HEK293 (cell line): ENCODE data around the gene SOS2.

Experiments
- CTCF ChIA-PET: fragments of 350-600 bp; formaldehyde crosslinking; extraction: SDS; loops from one replicate; lab custom pipeline; 2021; ENCODE audit warnings: antibody characterized with exemption; lab: Yijun Ruan, JAX
- POLR2A ChIA-PET: fragments of 300-600 bp; formaldehyde crosslinking; extraction: SDS; loops from one replicate; lab custom pipeline; 2020; ENCODE audit warnings: antibody characterized with exemption, inconsistent platforms; lab: Yijun Ruan, JAX
- H3K27ac ChIP-seq: fragments of 200-500 bp; sonication (Bioruptor generic); 2 replicates; pipeline ENCODE4 v1.5.1; 2014; ENCODE audit warnings: low read depth, low read length, control low read depth, inconsistent platforms; ENCODE audit errors: extremely low read depth
- H3K36me3 ChIP-seq, 2 experiments: fragments of 200-500 bp in 1 of 2; sonication (Bioruptor generic) in 1 of 2; 1 replicate in 1 of 2; 2 replicates in 1 of 2; pipeline ENCODE4 v1.5.1; 2014 to 2017; ENCODE audit warnings: inconsistent platforms in 2 of 2, low read length in 2 of 2; ENCODE audit not compliant: control insufficient read depth in 2 of 2, insufficient read depth in 1 of 2
- H3K4me1 ChIP-seq: fragments of 200-500 bp; sonication (Bioruptor generic); 2 replicates; pipeline ENCODE4 v1.5.1; 2014; ENCODE audit warnings: mild to moderate bottlenecking, low read length, inconsistent platforms; ENCODE audit not compliant: control insufficient read depth, insufficient read depth
- H3K4me3 ChIP-seq: 2 replicates; pipeline ENCODE4 v1.5.1; 2011; ENCODE audit warnings: low read depth, mild to moderate bottlenecking, control low read depth, low read length, moderate library complexity
- H3K9me3 ChIP-seq: fragments of 200-500 bp; sonication (Bioruptor generic); 2 replicates; pipeline ENCODE4 v1.5.1; 2014; ENCODE audit warnings: low read depth, low read length, inconsistent platforms; ENCODE audit not compliant: control insufficient read depth, insufficient read depth
- FEZF1 ChIP-seq: fragments of 450-650 bp; formaldehyde crosslinking; IDR thresholded peaks from 2 replicates; pipeline ENCODE4 v1.5.1; 2016; ENCODE audit warnings: missing biosample characterization, missing genetic modification characterization
- GFI1B ChIP-seq: fragments of 450-650 bp; formaldehyde crosslinking; IDR thresholded peaks from 2 replicates; pipeline ENCODE4 v1.5.1; 2016; ENCODE audit warnings: missing biosample characterization, missing genetic modification characterization
- GLIS1 ChIP-seq: fragments of 450-650 bp; formaldehyde crosslinking; IDR thresholded peaks from 2 replicates; pipeline ENCODE4 v1.5.1; 2016; ENCODE audit warnings: missing biosample characterization, missing genetic modification characterization
- KLF7 ChIP-seq: fragments of 450-650 bp; formaldehyde crosslinking; IDR thresholded peaks from 2 replicates; pipeline ENCODE4 v1.5.1; 2016; ENCODE audit warnings: missing biosample characterization, missing genetic modification characterization, borderline replicate concordance
- KLF9 ChIP-seq: fragments of 450-650 bp; formaldehyde crosslinking; IDR thresholded peaks from 2 replicates; pipeline ENCODE4 v1.5.1; 2016; ENCODE audit warnings: missing biosample characterization, missing genetic modification characterization, low read depth
- RBAK ChIP-seq: fragments of 450-650 bp; formaldehyde crosslinking; IDR thresholded peaks from 2 replicates; pipeline ENCODE4 v1.5.1; 2016; ENCODE audit warnings: missing biosample characterization, missing genetic modification characterization
- SALL2 ChIP-seq: fragments of 450-650 bp; formaldehyde crosslinking; IDR thresholded peaks from 2 replicates; pipeline ENCODE4 v1.5.0; 2017; ENCODE audit warnings: missing biosample characterization, mild to moderate bottlenecking, missing genetic modification characterization, borderline replicate concordance
- SP2 ChIP-seq: fragments of 450-650 bp; formaldehyde crosslinking; IDR thresholded peaks from 2 replicates; pipeline ENCODE4 v1.5.1; 2016; ENCODE audit warnings: missing biosample characterization, missing genetic modification characterization
- ZFP3 ChIP-seq: fragments of 450-650 bp; formaldehyde crosslinking; IDR thresholded peaks from 2 replicates; pipeline ENCODE4 v1.5.1; 2016; ENCODE audit warnings: low read depth, missing biosample characterization, missing genetic modification characterization
- ZNF112 ChIP-seq: fragments of 450-650 bp; formaldehyde crosslinking; IDR thresholded peaks from 2 replicates; pipeline ENCODE4 v1.5.0; 2017; ENCODE audit warnings: missing biosample characterization, missing genetic modification characterization
- ZNF121 ChIP-seq: fragments of 450-650 bp; formaldehyde crosslinking; IDR thresholded peaks from 2 replicates; pipeline ENCODE4 v1.5.1; 2016; ENCODE audit warnings: missing biosample characterization, missing genetic modification characterization
- ZNF155 ChIP-seq: fragments of 450-650 bp; formaldehyde crosslinking; IDR thresholded peaks from 2 replicates; pipeline ENCODE4 v1.5.1; 2016; ENCODE audit warnings: missing biosample characterization, missing genetic modification characterization
- ZNF202 ChIP-seq: fragments of 450-650 bp; formaldehyde crosslinking; IDR thresholded peaks from 2 replicates; pipeline ENCODE4 v1.5.1; 2016; ENCODE audit warnings: missing biosample characterization, missing genetic modification characterization, borderline replicate concordance
- ZNF223 ChIP-seq: fragments of 450-650 bp; formaldehyde crosslinking; IDR thresholded peaks from 2 replicates; pipeline ENCODE4 v1.5.1; 2016; ENCODE audit warnings: missing biosample characterization, missing genetic modification characterization
- ZNF350 ChIP-seq: fragments of 450-650 bp; formaldehyde crosslinking; IDR thresholded peaks from 2 replicates; pipeline ENCODE4 v1.5.0; 2017; ENCODE audit warnings: missing biosample characterization, mild to moderate bottlenecking, missing genetic modification characterization
- ZNF394 ChIP-seq: fragments of 450-650 bp; formaldehyde crosslinking; IDR thresholded peaks from 2 replicates; pipeline ENCODE4 v1.5.1; 2016; ENCODE audit warnings: missing biosample characterization, missing genetic modification characterization, mild to moderate bottlenecking, moderate library complexity, borderline replicate concordance
- ZNF501 ChIP-seq: fragments of 450-650 bp; formaldehyde crosslinking; IDR thresholded peaks from 2 replicates; pipeline ENCODE4 v1.5.1; 2016; ENCODE audit warnings: missing biosample characterization, missing genetic modification characterization
- ZNF514 ChIP-seq: fragments of 450-650 bp; formaldehyde crosslinking; IDR thresholded peaks from 2 replicates; pipeline ENCODE4 v1.5.1; 2016; ENCODE audit warnings: missing biosample characterization, missing genetic modification characterization
- ZNF555 ChIP-seq: fragments of 450-650 bp; formaldehyde crosslinking; conservative IDR thresholded peaks from 2 replicates; pipeline ENCODE4 v1.5.1; 2017; ENCODE audit warnings: missing biosample characterization, mild to moderate bottlenecking, missing genetic modification characterization, inconsistent platforms
- ZNF585B ChIP-seq: fragments of 450-650 bp; formaldehyde crosslinking; IDR thresholded peaks from 2 replicates; pipeline ENCODE4 v1.5.1; 2016; ENCODE audit warnings: missing biosample characterization, missing genetic modification characterization
- ZNF629 ChIP-seq: fragments of 450-650 bp; formaldehyde crosslinking; IDR thresholded peaks from 2 replicates; pipeline ENCODE4 v1.5.1; 2017; ENCODE audit warnings: missing biosample characterization, missing genetic modification characterization
- ZNF747 ChIP-seq: fragments of 450-650 bp; formaldehyde crosslinking; IDR thresholded peaks from 2 replicates; pipeline ENCODE4 v1.5.1; 2016; ENCODE audit warnings: missing biosample characterization, missing genetic modification characterization
- ZNF76 ChIP-seq: fragments of 450-650 bp; formaldehyde crosslinking; IDR thresholded peaks from 2 replicates; pipeline ENCODE4; 2016; ENCODE audit warnings: low read depth, missing biosample characterization, missing genetic modification characterization, borderline replicate concordance
- ZNF830 ChIP-seq: fragments of 450-650 bp; IDR thresholded peaks from 2 replicates; pipeline ENCODE4 v1.5.0; 2018; ENCODE audit warnings: missing biosample characterization, missing genetic modification characterization, low read depth, mild to moderate bottlenecking, moderate library complexity
- ZNF837 ChIP-seq: fragments of 450-650 bp; formaldehyde crosslinking; IDR thresholded peaks from 2 replicates; pipeline ENCODE4 v1.5.1; 2016; ENCODE audit warnings: missing biosample characterization, missing genetic modification characterization
- TF ChIP-seq, protein P1 (sequence below): fragments of 450-650 bp; formaldehyde crosslinking; IDR thresholded peaks from 2 replicates; pipeline ENCODE4; 2016; ENCODE audit warnings: missing biosample characterization, missing genetic modification characterization
- TF ChIP-seq, protein P2 (sequence below): fragments of 450-650 bp; formaldehyde crosslinking; IDR thresholded peaks from 2 replicates; pipeline ENCODE4 v1.5.1; 2016; ENCODE audit warnings: missing biosample characterization, missing genetic modification characterization

Gene SOS2

DNA sequence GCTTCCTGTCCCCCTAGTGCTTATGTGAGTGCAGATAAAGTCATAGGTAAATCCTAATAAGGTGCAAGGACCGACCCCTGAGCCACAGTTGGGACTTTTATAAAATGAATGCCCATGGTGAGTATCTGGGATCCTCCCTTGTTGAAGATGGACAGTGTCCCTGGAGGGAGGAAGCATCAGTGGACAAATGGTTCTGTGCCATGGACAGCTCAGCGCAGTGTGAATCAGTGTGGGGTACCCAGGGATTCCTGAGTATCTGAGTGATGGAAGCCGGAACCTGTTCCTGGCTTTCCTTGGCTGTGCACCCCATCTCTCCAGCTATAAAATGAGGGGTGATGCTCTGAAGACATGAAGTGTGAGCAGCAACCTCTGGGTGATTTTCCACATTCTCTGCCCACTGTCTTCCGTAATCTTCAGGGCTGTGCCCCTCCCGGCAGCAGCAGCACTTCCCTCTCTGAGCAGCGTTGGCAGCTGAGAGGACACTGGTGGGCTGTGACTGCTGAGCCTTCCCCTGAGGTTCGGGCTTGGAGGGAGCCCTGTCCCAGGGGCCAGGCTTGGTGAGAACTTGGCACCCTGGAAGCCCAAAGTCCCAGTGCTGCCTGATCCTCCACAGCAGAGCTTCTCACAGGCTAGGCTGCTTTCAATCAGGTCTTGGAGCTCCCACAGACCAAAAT lies 140.0 kb downstream of the SOS2 start:
- TF ChIP-seq SP2 (tag by site-specific recombination) (no peak), FEZF1 (tag by site-specific recombination) (no peak), ZNF514 (tag by site-specific recombination) (no peak), KLF7 (no peak), KLF9 (tag by site-specific recombination) (no peak), ZNF585B (tag by site-specific recombination) (no peak), ZNF223 (tag by site-specific recombination) (no peak), ZNF155 (tag by site-specific recombination) (no peak), ZNF121 (tag by site-specific recombination) (no peak), ZNF555 (tag by site-specific recombination) (no peak), ZNF350 (no peak), ZNF76 (no peak), ZNF629 (tag by site-specific recombination) (no peak), RBAK (no peak)
- TF ChIP-seq, protein P1, sequence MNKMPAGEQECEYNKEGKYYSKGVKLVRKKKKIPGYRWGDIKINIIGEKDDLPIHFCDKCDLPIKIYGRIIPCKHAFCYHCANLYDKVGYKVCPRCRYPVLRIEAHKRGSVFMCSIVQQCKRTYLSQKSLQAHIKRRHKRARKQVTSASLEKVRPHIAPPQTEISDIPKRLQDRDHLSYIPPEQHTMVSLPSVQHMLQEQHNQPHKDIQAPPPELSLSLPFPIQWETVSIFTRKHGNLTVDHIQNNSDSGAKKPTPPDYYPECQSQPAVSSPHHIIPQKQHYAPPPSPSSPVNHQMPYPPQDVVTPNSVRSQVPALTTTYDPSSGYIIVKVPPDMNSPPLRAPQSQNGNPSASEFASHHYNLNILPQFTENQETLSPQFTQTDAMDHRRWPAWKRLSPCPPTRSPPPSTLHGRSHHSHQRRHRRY (tag by site-specific recombination) = no peak
- Histone ChIP-seq H3K27ac (no peak overlapping the region), H3K36me3 (peaks cover 0 to 5% of the 10 kb centered on the region in 2 experiments; a peak in 1 of 3 replicates), H3K4me3 (no peak overlapping the region), H3K4me1 (no peaks in the 10 kb centered on the region), H3K9me3 (no peaks in the 10 kb centered on the region)
- CTCF ChIA-PET = interaction anchor here (0.6 to 1.5 kb wide), 4 partner anchors 13 to 229 kb away, joined by 3 to 7 read pairs (median 4); no protein-coding TSS in a partner anchor
- POLR2A ChIA-PET = no interaction called here

DNA sequence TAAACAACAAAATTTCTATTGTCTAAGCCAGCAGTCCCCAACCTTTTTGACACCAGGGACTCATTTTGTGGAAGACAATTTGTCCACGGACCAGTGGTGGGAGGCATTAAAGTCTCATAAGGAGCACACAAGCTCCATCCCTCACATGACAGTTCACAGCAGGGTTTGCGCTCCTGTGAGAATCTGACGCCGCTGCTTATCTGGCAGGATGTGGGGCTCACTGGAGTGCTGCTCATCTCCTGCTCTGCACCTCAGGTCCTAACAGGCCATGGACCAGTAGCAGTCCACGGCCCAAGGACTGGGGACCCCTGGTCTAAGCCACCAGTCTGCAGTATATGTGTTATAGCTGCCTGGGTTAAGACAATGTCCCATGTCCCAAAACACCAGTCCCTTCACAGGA lies 142.2 kb downstream of the SOS2 start:
- CTCF ChIA-PET = no interaction called here
- TF ChIP-seq FEZF1 (tag by site-specific recombination) (no peak), ZNF112 (tag by site-specific recombination) (no peak), ZNF747 (no peak), ZFP3 (tag by site-specific recombination) (no peak), ZNF830 (tag by site-specific recombination) (no peak), ZNF394 (tag by site-specific recombination) (no peak), ZNF837 (no peak), SALL2 (tag by site-specific recombination) (no peak), GFI1B (tag by site-specific recombination) (no peak), GLIS1 (tag by site-specific recombination) (no peak), ZNF155 (tag by site-specific recombination) (no peak), ZNF501 (tag by site-specific recombination) (no peak), ZNF202 (tag by site-specific recombination) (no peak)
- TF ChIP-seq, protein P1 (tag by site-specific recombination) = no peak
- TF ChIP-seq, protein P2, sequence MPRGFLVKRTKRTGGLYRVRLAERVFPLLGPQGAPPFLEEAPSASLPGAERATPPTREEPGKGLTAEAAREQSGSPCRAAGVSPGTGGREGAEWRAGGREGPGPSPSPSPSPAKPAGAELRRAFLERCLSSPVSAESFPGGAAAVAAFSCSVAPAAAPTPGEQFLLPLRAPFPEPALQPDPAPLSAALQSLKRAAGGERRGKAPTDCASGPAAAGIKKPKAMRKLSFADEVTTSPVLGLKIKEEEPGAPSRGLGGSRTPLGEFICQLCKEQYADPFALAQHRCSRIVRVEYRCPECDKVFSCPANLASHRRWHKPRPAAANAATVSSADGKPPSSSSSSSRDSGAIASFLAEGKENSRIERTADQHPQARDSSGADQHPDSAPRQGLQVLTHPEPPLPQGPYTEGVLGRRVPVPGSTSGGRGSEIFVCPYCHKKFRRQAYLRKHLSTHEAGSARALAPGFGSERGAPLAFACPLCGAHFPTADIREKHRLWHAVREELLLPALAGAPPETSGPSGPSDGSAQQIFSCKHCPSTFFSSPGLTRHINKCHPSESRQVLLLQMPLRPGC (tag by site-specific recombination) = no peak
- TF ChIP-seq, all 188 proteins: peak for 0
- Histone ChIP-seq H3K9me3 (no peaks in the 10 kb centered on the region), H3K27ac (no peak overlapping the region), H3K4me1 (no peaks in the 10 kb centered on the region), H3K36me3 (peaks cover 0 to 5% of the 10 kb centered on the region in 2 experiments; a peak in 1 of 3 replicates), H3K4me3 (no peak overlapping the region)
- POLR2A ChIA-PET = no interaction called here
